ENCODE measurements around the gene HADHB.

HADHB gene

GRCh38 chr2:26255759-26256384, 11.1 kb downstream of the HADHB start:
- TF ChIP-seq CREB1 (IDR thresholded peaks at IDR 0.05; ENCODE audit: low read depth), result no peak
- no peak for TF ChIP-seq CEBPB (IDR thresholded peaks at IDR 0.05)
- no peak for TF ChIP-seq ZBTB7A (IDR thresholded peaks at IDR 0.05; ENCODE audit: low read depth)
- no peak for TF ChIP-seq EP300 (IDR thresholded peaks at IDR 0.05; ENCODE audit: borderline replicate concordance)
- TF ChIP-seq NFIC (IDR thresholded peaks at IDR 0.05), result no peak
- no peak for TF ChIP-seq FOXM1 (IDR thresholded peaks at IDR 0.05; ENCODE audit: borderline replicate concordance, low read depth)
- TF ChIP-seq YY1 (IDR thresholded peaks at IDR 0.05; ENCODE audit: low read depth), result no peak
- TF ChIP-seq TEAD4 (IDR thresholded peaks at IDR 0.05), result no peak
- TF ChIP-seq REST (IDR thresholded peaks at IDR 0.05; ENCODE audit: low read depth), result no peak
- TF ChIP-seq RAD21 (IDR thresholded peaks at IDR 0.05; ENCODE audit: low read depth), result no peak
- no peak for TF ChIP-seq TCF12 (IDR thresholded peaks at IDR 0.05; ENCODE audit: low read depth)

GRCh38 chr2:26268213-26268612, 23.5 kb downstream of the HADHB start:
- TF ChIP-seq RAD21 (IDR thresholded peaks at IDR 0.05; ENCODE audit: low read depth) (no peak), MAX (IDR thresholded peaks at IDR 0.05) (no peak), EGR1 (IDR thresholded peaks at IDR 0.05) (no peak), NFIC (IDR thresholded peaks at IDR 0.05) (no peak), CREB1 (IDR thresholded peaks at IDR 0.05; ENCODE audit: low read depth) (no peak)

- TF ChIP-seq USF1 (IDR thresholded peaks at IDR 0.05) (no peak), CREB1 (IDR thresholded peaks at IDR 0.05; ENCODE audit: low read depth) (no peak), CEBPB (IDR thresholded peaks at IDR 0.05) (no peak), ZBTB7A (IDR thresholded peaks at IDR 0.05; ENCODE audit: low read depth) (no peak), TAF1 (IDR thresholded peaks at IDR 0.05; ENCODE audit: low read depth) (no peak), TEAD4 (IDR thresholded peaks at IDR 0.05) (no peak), EP300 (IDR thresholded peaks at IDR 0.05; ENCODE audit: borderline replicate concordance) (no peak), RAD21 (IDR thresholded peaks at IDR 0.05; ENCODE audit: low read depth) (no peak), YY1 (IDR thresholded peaks at IDR 0.05; ENCODE audit: low read depth) (no peak), FOXM1 (IDR thresholded peaks at IDR 0.05; ENCODE audit: borderline replicate concordance, low read depth) (no peak), EGR1 (IDR thresholded peaks at IDR 0.05) (no peak), NFIC (IDR thresholded peaks at IDR 0.05) (no peak), MAX (IDR thresholded peaks at IDR 0.05) (no peak), TCF12 (IDR thresholded peaks at IDR 0.05; ENCODE audit: low read depth) (no peak), REST (IDR thresholded peaks at IDR 0.05; ENCODE audit: low read depth) (no peak)
These were observed 24.9 kb downstream of the HADHB start for GRCh38 chr2:26269571-26270158.

GRCh38 chr2:26270373-26270772, 25.6 kb downstream of the HADHB start:
- TF ChIP-seq RAD21 (IDR thresholded peaks at IDR 0.05; ENCODE audit: low read depth) (no peak), EP300 (IDR thresholded peaks at IDR 0.05; ENCODE audit: borderline replicate concordance) (no peak), CEBPB (IDR thresholded peaks at IDR 0.05) (no peak)

GRCh38 chr2:26273501-26273900, 28.8 kb downstream of the HADHB start:
- TF ChIP-seq REST (IDR thresholded peaks at IDR 0.05; ENCODE audit: low read depth), result no peak
- no peak for TF ChIP-seq CEBPB (IDR thresholded peaks at IDR 0.05)
- no peak for TF ChIP-seq TCF12 (IDR thresholded peaks at IDR 0.05; ENCODE audit: low read depth)
- TF ChIP-seq CREB1 (IDR thresholded peaks at IDR 0.05; ENCODE audit: low read depth), result no peak
- no peak for TF ChIP-seq FOXM1 (IDR thresholded peaks at IDR 0.05; ENCODE audit: borderline replicate concordance, low read depth)
- no peak for TF ChIP-seq RAD21 (IDR thresholded peaks at IDR 0.05; ENCODE audit: low read depth)
- TF ChIP-seq EP300 (IDR thresholded peaks at IDR 0.05; ENCODE audit: borderline replicate concordance), result no peak
- no peak for TF ChIP-seq EGR1 (IDR thresholded peaks at IDR 0.05)
- TF ChIP-seq NFIC (IDR thresholded peaks at IDR 0.05), result no peak
- no peak for TF ChIP-seq MAX (IDR thresholded peaks at IDR 0.05)
